D341Med (cell line): ENCODE results near the gene OR5K4.
"Not testable (repeated sequence)": the region's sequence is repeated elsewhere in the genome, so short reads cannot be mapped to it uniquely, and the experiment has no call there.

Experiments used
- DNase-seq: peaks from one replicate; pipeline ENCODE4 v3.0.0; 2012; ENCODE audit warnings: low spot score

The OR5K4 gene

GRCh38 chr3:98371853-98372252 lies 18.2 kb downstream of the OR5K4 start:
- DNase-seq = no peak

GRCh38 chr3:98372445-98372844 lies 18.8 kb downstream of the OR5K4 start:
- DNase-seq = no peak

DNA sequence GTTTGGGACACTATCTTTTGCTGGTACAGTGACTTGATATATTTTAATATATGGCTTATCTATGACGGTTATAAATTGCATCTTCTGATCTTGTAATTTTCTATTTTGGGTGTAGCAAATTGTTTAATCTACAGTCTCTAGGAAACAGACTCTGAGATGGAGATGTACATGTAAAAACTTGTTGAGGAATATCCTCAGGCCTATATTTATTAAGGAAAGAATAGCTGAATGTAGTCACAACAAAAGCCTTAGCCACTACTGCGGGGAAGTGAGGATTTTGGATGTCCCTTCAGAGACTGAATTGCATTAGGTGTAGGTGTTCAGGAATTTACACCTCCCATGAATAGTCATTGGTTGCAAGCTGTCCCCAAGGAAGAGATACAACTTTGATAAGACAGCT lies 23.0 kb downstream of the OR5K4 start:
- DNase-seq = no peak

DNA sequence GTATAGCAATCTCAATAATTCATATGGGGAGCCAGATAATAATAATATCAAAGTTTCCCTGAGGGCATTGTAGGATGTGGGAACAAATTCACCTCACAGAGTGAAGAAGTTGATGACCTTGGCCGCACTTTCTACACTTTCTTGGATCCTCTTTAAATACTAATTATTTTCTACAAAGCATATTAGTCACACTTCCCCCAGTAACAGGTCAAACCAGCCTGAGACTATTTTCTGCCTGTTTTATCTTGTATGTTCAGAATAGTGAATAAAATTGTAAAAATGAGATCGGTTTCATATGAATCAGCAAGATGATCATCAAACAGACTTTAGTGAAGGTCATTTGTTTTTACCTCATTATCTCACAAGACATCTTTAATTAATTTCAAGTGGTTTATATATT lies 34.5 kb downstream of the OR5K4 start:
- DNase-seq = no peak

DNA sequence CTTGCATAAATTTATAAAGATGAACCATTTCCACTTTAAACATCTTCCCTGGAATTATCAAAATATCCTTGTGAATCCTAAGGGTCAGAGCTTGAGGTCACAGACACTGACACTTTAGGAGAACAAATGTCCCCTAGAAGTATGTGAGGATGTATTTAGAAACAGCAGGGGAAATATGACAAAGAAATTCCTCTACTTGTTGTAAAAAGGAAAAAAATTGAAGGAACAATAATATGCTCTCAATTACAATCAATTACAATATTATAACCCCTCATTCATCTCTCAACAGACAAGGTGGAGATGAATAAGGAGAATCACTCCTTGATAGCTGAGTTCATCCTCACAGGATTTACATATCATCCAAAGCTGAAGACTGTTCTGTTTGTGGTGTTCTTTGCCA lies 36.7 kb downstream of the OR5K4 start, which contains the start of gene OR5K3:
Gene OR5K3 (plus strand): TSS at position 301 of the 400 bp plus-strand sequence. CDS start 0 bp downstream, at position 301.
- no peak for DNase-seq

GRCh38 chr3:98395101-98395500 lies 41.4 kb downstream of the OR5K4 start:
- DNase-seq = no peak

- DNase-seq = not testable (repeated sequence)
Measured at GRCh38 chr3:98396482-98396881, 42.8 kb downstream of the OR5K4 start.

DNA sequence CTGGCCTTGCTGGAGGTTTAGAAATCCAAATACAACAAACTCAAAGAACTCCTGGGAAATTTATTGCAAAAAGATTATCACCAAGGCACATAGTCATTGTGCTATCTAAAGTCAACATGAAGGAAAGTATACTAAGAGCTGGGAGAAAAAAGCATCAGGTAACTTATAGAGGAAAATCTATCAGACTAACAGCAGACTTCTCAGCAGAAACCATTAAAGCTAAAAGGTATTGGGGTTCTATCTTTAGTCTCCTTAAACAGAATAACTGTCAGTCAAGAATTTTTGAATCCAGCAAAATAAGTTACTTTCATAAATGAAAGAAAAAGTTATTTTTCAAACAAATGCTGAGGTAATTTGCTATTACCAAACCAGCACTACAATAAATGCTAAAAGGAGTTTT lies 44.9 kb downstream of the OR5K4 start:
- no peak for DNase-seq

GRCh38 chr3:98402507-98402906 lies 48.9 kb downstream of the OR5K4 start:
- no peak for DNase-seq

- no peak for DNase-seq
Measured at GRCh38 chr3:98404010-98404409, 50.4 kb downstream of the OR5K4 start.
